ENCODE results near the gene SENP8.
A peak's percentile ranks its signal among the peaks of the same experiment; 100 is the strongest.

Gene SENP8

DNA sequence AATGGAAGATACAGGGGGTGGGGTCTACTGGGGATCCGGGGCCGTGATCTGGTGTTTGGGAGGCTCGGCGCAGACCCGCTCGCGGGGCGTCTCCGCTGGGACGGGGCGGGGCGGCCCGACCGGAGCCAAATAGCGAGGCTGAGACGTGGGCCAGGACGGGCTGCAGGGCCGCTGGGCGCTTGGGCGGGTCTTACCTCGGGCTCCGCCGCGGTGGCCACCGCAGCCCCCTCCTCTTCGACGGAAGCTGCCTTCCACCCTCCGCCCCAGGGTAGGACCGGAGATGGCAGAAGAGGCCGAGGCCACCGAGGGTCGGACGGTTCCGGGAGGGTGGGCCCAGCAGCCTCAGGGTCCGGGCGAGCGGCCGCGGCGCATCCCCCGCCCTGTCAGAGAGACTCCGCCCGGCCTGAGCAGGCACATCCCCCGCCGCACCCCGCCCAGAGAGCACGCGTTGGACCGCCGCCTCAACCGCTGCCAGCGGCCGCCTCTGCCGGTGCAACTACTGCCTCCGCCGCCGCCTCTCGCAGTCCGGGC is 652 bp upstream of the SENP8 start:
- no peak overlapping the region for H2AFZ ChIP-seq (ENCODE audit: low read depth, low read length, severe bottlenecking)
- peak overlapping the region; percentile 67 for H3K27ac ChIP-seq (ENCODE audit: low read depth, low read length)
- no peaks in the 10 kb centered on the region for H3K9me2 ChIP-seq (replicated peaks; ENCODE audit: insufficient read depth, low read length)
- H3K9ac ChIP-seq (ENCODE audit: low read length) = peak overlapping the region; percentile 75
- H3K27me3 ChIP-seq (ENCODE audit: low read length) = no peaks in the 10 kb centered on the region
- H3K9me3 ChIP-seq (ENCODE audit: insufficient read depth, low read length) = no peaks in the 10 kb centered on the region
- H3K79me2 ChIP-seq (ENCODE audit: insufficient read depth, low read length) = peaks cover 48% of the 10 kb centered on the region
- H3K4me2 ChIP-seq (ENCODE audit: low read depth, low read length, poor library complexity, severe bottlenecking) = peak overlapping the region; percentile 85
- no peaks in the 10 kb centered on the region; the same call in 1 of the 2 replicates for H3F3A ChIP-seq (ENCODE audit: insufficient read depth)
- TF ChIP-seq, protein P1, sequence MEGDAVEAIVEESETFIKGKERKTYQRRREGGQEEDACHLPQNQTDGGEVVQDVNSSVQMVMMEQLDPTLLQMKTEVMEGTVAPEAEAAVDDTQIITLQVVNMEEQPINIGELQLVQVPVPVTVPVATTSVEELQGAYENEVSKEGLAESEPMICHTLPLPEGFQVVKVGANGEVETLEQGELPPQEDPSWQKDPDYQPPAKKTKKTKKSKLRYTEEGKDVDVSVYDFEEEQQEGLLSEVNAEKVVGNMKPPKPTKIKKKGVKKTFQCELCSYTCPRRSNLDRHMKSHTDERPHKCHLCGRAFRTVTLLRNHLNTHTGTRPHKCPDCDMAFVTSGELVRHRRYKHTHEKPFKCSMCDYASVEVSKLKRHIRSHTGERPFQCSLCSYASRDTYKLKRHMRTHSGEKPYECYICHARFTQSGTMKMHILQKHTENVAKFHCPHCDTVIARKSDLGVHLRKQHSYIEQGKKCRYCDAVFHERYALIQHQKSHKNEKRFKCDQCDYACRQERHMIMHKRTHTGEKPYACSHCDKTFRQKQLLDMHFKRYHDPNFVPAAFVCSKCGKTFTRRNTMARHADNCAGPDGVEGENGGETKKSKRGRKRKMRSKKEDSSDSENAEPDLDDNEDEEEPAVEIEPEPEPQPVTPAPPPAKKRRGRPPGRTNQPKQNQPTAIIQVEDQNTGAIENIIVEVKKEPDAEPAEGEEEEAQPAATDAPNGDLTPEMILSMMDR (IDR thresholded peaks at IDR 0.05; ENCODE audit: insufficient read depth, low read length, poor library complexity, severe bottlenecking) = no peak
- no peak for TF ChIP-seq EZH2phosphoT487 (conservative IDR thresholded peaks at IDR 0.05; ENCODE audit: low read length)
- H3K4me3 ChIP-seq (ENCODE audit: insufficient read depth, low read length, poor library complexity, severe bottlenecking) = peak overlapping the region; percentile 83
- H3K36me3 ChIP-seq (ENCODE audit: low read length) = no peaks in the 10 kb centered on the region
- peaks cover 8% of the 10 kb centered on the region for H4K20me1 ChIP-seq (ENCODE audit: low read depth, low read length)

DNA sequence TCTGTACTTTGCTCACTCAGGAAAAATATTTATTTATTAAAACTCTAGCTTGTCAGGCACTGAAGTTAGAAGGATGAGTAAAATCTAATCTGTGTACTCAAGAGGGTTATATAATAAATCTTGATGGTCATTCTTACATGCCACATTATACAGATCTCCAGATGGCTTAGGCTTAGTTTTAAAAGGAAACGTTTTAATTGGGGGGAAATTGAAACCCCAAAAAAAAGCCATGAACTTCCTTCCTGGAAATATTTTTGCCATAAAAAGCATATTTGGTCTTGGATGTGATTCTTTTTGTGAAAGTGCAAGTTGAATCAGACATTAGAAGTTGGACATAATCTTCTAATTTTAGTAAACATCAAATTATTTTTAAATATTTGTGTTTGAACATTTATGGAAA is 6.0 kb downstream of the SENP8 start:
- Histone ChIP-seq H3K9me3 (ENCODE audit: insufficient read depth, low read length) (no peaks in the 10 kb centered on the region), H3K9ac (ENCODE audit: low read length) (no peak overlapping the region), H3F3A (ENCODE audit: insufficient read depth) (no peaks in the 10 kb centered on the region), H3K27me3 (ENCODE audit: low read length) (no peaks in the 10 kb centered on the region), H3K9me2 (replicated peaks; ENCODE audit: insufficient read depth, low read length) (no peaks in the 10 kb centered on the region), H3K79me2 (ENCODE audit: insufficient read depth, low read length) (no peaks in the 10 kb centered on the region), H3K4me3 (ENCODE audit: insufficient read depth, low read length, poor library complexity, severe bottlenecking) (no peak overlapping the region), H4K20me1 (ENCODE audit: low read depth, low read length) (no peaks in the 10 kb centered on the region), H3K27ac (ENCODE audit: low read depth, low read length) (no peak overlapping the region), H3K36me3 (ENCODE audit: low read length) (no peaks in the 10 kb centered on the region), H3K4me2 (ENCODE audit: low read depth, low read length, poor library complexity, severe bottlenecking) (no peak overlapping the region), H2AFZ (ENCODE audit: low read depth, low read length, severe bottlenecking) (no peak overlapping the region)
- TF ChIP-seq, protein P1 (IDR thresholded peaks at IDR 0.05; ENCODE audit: insufficient read depth, low read length, poor library complexity, severe bottlenecking) = no peak
- TF ChIP-seq EZH2phosphoT487 (conservative IDR thresholded peaks at IDR 0.05; ENCODE audit: low read length) = no peak

DNA sequence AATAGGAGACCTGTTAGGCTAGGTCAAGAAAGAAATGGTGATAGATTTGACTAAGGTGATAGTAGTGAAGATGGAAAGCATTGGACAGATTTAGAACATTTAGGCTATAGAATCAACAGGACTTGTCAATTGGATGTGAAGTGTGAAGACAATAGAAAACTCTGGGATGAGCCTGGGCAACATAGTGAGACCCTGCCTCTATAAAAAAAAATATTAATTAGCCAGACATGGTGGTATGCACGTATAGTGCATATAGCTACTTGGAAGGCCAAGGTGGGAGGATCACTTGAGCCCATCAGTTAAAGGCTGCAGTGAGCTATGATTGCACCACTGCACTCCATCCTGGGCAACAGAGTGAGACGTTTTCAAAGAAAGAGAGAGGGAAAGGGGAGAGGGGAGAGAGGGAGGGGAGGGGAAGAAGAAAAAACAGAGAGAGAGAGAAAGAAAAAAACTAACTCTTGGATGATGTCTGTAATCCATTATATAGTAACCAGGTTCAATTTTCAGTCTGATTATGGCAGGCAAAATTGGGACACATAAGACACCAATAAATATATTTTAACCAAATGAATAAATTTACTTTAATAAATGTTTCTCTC is 9.6 kb downstream of the SENP8 start:
- Histone ChIP-seq H3K9me2 (replicated peaks; ENCODE audit: insufficient read depth, low read length) (no peaks in the 10 kb centered on the region), H3K4me2 (ENCODE audit: low read depth, low read length, poor library complexity, severe bottlenecking) (no peak overlapping the region), H3K9ac (ENCODE audit: low read length) (no peak overlapping the region), H3K9me3 (ENCODE audit: insufficient read depth, low read length) (no peaks in the 10 kb centered on the region), H3K79me2 (ENCODE audit: insufficient read depth, low read length) (no peaks in the 10 kb centered on the region), H3K27ac (ENCODE audit: low read depth, low read length) (no peak overlapping the region), H2AFZ (ENCODE audit: low read depth, low read length, severe bottlenecking) (no peak overlapping the region), H4K20me1 (ENCODE audit: low read depth, low read length) (no peaks in the 10 kb centered on the region), H3K27me3 (ENCODE audit: low read length) (no peaks in the 10 kb centered on the region), H3K36me3 (ENCODE audit: low read length) (no peaks in the 10 kb centered on the region), H3K4me3 (ENCODE audit: insufficient read depth, low read length, poor library complexity, severe bottlenecking) (no peak overlapping the region), H3F3A (ENCODE audit: insufficient read depth) (no peaks in the 10 kb centered on the region; the same call in 1 of the 2 replicates)
- TF ChIP-seq EZH2phosphoT487 (conservative IDR thresholded peaks at IDR 0.05; ENCODE audit: low read length) = no peak
- TF ChIP-seq, protein P1 (IDR thresholded peaks at IDR 0.05; ENCODE audit: insufficient read depth, low read length, poor library complexity, severe bottlenecking) = no peak
